HG03066 (cell line): ENCODE results near the gene EIF6.

Experiments used
- ATAC-seq: cut with Tn5 transposase; IDR thresholded peaks from one replicate; pipeline ENCODE4 v1.9.1; 2021; ENCODE audit warnings: low read depth; ENCODE audit not compliant: unreplicated experiment

Gene EIF6

DNA sequence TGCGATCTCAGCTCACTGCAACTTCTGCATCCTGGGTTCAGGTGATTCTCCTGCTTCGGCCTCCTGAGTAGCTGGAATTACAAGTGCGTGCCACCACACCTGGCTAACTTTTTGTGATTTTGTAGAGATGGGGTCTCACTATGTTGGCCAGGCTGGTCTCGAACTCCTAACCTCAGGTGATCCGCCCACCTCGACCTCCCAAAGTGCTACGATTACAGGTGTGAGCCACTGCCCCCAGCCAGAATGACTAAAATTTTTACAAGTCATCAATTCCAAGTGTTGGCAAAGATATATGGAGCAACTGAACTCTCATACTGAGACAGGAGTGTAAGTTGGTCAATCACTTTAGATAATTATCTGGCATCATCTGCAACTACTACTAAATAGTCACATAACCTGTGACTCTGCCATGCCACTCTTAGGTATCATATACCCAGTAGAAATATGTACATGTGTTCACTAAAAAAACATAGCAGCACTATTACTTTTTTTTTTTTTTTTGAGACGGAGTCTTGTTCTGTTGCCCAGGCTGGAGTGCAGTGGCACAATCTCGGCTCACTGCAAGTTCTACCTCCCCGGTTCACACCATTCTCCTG, 3.0 kb downstream of the EIF6 start:
- ATAC-seq = no peak

DNA sequence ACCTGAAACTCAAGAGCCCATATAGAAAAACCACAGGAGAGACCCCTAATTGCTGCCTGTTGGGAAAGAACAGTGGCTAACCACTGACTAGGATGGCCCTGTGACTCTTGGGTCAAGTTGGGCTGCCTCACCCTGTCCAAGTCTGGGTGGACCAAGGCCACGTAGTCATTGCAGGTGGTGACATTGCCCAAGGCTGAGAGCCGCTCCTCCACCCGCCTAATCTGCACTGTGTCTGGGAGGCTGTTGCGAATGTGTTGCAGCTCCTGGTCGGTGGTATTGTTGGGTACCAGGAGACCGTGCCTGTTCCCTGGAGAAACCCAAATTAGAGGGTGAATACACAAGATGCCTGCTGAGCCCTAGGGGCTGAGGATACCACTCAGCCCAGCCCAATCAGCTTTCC, 4.0 kb downstream of the EIF6 start:
- no peak for ATAC-seq

- ATAC-seq = no peak
Observed at GRCh38 chr20:35279533-35280174, 4.9 kb downstream of the EIF6 start.

DNA sequence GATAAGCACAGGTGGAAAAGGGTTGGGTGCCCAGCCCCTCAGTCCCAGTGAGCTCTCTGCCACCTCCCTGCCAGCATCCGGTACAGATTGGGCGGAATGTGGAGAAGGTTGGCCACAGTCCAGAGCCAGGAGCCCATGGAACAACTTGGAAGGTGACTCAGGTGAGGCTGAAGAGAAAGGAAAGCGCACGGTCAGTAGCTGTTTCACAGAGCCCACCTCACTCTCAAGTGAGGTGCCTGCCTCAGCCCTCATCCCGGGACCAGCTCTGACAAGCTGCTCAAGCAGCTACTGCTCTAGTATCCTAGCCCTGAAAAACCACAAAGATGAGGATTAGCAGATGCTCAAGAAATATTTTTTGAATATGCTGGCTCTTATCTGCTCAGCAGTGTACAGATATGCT, 5.5 kb downstream of the EIF6 start:
- ATAC-seq = no peak

DNA sequence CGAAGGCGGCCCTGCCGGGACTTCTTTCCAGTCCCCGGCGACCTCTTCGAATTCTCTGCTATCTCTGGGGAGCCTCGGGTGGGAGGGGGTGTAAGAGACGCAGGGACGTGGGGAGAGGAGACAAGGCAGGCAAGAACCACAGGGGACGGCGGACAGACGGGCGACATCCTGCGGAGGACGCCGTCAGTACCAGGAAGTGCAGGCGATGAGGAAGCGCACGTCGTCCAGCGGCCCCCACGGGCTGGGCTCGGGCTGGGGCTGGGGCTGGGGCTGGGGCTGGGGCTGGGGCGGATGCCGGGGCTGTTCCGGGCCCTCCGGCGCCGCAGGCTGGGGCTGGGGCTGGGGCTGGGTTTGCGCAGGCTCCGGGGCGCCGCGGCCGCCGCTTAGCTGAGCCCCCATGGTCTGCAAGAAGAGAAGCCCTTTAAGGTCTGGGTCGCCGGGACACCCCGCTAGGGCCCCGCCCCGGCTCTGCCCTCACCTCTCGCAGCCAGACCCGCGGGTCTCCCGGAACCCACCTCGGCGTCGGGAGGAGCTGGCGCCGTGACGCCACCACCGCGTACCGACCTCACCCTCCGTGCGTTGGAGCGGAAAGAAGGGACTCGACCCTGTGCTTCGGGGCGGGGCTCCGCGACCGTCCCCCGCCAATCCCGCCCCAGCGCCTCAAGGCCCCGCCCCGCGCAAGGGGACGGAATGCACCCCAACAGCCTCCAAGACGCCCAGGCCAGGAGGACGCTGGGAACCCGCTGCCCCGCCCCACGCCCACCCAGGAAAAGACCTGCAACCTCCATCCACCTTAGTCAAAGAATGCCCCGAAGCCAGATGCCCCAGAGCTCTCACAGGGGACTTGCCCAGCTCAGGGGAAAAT, 6.8 kb downstream of the EIF6 start, which contains the start of gene MMP24OS:
MMP24OS (minus strand) TSS at position 592 of the 865 bp plus-strand sequence; CDS start at position 399, 193 bp downstream.
- peak; percentile 80 for ATAC-seq

- no peak for ATAC-seq
Observed at GRCh38 chr20:35277127-35277526, 7.4 kb downstream of the EIF6 start.

DNA sequence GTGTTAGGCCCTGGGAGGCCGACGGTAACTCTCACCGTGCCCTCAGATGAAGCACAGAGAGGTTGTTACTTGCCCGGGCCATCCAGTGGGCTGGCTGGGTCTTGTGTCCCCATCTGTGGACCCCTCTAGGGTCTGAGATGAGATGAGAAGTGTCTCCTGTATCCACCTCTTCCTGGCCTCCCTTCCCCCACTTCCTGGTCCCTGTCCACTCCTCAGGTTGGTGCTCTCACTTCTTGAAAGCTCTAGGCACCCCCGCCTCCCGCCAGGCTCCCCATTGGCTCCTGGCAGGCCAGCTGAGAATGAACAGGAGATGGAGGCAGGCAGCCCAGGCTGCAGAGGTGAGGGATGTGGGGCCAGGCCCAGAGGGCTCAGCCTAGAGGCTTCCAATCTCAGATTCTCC, 8.2 kb downstream of the EIF6 start:
- no peak for ATAC-seq

- ATAC-seq = no peak
Observed at GRCh38 chr20:35275741-35276251, 8.8 kb downstream of the EIF6 start.

- no peak for ATAC-seq
Observed at GRCh38 chr20:35274172-35275092, 10.1 kb downstream of the EIF6 start.

DNA sequence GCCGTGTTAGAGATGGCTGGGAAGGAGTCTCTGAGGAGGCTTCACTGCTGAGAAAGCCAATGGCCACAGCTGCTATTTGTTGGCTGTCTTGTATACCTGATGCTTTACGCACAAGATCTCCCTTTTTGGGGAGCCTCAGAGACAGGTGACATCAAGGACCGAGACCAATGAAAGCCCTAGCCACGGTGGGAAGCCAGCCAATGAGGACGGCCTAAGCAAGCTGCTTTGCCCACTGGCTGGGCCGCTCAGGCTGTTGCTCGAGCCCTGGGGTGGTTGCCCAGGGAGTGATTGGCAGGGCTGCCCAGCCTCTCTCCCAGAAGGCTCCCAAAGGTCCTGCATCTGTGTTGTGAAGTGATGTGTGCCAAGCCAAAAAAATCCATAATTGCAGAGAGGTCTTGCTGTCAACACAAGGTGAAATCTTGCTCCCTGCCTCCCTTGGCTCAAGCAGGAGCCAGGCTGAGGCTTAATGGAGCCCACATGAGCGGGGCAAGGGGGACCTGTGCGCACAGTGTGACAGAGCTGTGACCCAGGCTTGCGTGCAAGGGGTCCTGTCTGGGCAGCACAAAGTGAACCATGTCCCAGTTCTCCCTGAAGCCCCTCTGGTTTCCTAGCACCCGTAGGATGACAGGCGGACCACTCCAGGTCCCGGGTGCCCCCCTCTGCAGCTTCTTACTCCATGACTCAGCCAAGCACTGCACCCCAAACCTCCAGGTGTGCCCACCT, 11.0 kb downstream of the EIF6 start:
- no peak for ATAC-seq

DNA sequence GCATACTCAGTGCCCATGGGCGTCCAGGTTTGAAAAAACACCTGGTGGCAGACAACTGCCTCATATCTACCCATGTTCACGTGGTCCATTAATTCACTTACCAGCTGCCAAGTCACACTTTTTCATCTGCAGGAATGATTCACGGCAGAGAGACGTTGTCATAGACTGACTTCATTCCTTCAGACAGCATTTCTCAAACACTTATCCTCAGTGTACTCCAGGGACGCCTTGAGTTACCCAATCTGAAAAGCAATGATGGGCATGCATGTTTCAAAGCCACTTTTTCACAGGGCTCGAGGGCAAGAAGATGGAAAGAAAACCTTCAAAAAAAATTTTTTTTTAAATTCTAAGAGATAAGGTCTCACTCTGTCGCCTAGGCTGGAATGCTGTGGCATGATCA, 12.7 kb downstream of the EIF6 start:
- no peak for ATAC-seq

DNA sequence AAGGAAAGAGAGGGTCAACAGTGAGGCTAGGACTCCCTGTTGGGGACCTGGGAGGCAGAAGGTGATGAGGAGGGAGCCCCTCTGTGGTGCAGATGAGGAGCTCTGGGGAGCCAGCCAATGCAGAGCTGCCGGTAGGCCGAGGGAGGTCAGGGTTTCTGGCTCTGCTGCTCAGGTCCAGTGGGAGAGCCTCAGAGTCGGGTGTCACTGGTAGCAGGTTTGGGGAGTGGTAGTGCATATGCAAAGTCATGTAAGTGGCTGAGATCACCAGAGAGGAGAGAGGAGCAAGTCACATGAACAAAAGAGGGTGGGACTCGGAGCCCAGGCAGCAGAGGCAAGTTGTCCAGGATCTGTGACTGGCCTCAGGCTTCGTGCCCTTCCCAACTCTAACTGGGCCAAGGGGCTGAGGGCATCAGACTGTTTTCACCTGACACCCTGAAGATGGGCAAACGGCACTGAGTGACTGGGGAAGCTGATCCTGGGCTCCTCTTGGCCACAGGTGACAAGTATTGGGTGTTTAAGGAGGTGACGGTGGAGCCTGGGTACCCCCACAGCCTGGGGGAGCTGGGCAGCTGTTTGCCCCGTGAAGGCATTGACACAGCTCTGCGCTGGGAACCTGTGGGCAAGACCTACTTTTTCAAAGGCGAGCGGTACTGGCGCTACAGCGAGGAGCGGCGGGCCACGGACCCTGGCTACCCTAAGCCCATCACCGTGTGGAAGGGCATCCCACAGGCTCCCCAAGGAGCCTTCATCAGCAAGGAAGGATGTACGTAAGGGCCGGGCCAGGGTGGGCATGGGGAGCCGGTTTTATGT, 13.3 kb downstream of the EIF6 start:
- no peak for ATAC-seq

DNA sequence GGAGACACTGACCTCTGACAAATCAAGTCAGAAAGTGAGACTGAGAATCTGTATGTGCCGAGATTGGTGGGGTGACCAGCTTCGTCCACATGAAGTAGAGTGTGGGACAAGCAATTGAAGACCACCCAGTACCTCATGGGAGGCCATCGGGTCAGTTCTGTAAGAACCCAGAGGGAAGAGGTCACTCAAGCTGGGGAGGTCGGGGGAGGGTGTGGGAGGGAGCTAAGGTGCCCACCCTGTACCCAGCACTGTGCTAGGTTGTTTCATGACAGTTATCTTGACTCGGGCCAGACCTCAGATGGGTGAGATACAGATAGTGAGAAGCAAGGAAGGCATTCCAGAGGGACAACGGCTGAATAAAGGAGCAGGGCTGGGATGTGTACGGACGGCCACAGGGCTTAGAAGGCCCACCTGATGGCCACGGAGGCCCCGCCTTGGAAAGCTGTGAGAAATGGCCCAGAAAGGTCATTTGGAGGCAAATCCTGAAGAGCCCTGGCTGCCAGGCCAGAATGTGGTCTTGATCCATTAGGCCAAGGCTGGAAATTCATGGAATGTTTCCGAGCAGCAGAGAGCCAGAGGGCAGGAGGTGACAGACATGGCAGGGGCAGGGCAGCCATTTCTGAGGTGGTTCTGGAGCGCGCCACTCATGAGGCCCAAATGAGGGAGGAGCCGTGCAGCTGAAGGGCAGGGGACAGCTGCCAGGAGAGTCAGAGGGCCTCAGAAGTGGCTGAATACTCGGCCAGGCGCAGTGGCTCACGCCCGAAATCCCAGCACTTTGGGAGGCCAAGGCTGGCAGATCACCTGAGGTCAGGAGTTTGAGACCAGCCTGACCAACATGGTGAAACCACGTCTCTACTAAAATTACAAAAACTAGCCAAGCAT, 14.3 kb downstream of the EIF6 start:
- no peak for ATAC-seq

DNA sequence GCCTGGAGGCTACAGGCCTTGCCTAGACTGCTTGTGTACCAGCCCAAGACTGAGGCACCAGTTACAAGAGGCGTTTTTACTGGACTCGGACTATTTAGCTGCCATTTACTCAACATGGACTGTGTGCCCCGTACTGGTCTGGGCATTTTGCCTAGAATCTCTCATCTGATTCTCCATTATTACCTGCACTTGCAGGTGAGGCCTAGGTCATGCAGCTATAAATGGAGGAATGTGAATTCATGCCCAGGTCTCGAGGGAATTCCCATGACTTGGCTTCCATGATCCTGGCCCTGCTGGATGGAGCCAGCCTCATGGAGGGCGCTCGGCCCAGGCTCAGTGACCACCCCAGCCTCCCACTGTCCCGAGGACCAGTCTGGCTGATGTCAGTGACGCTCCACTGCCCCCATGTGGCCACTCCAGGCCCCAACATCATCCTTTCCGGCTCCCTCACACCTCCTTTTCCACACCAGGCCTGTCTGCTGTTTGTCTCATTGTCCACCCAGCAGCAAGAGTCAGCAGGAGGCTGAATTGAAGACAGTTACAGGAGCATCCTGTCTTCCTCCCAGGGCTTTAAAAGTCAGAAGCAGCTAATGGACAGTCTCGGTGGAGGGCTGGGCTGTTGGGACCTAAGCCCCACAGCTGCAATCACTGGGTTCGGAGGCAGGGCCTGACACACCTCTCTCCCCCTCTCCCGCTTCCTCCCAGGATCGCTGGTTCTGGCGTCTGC, 15.4 kb downstream of the EIF6 start:
- ATAC-seq = no peak

GRCh38 chr20:35267092-35267491, 17.5 kb downstream of the EIF6 start:
- no peak for ATAC-seq

GRCh38 chr20:35264755-35265154, 19.8 kb downstream of the EIF6 start:
- ATAC-seq = no peak
